Pancreas (tissue), 10 donors: ENCODE results near the gene AP1M1. TPM values are rescaled to one million over a fixed set of nuclear protein-coding genes. Genes with fewer than 3 reads are reported as not detected.

Experiments used
- ATAC-seq, 4 donors: fragments of 200-7000 bp; cut with Tn5 transposase; one replicate each; pipeline versions ENCODE4 v1.8.0 to v1.9.1; 2020; ENCODE audit warnings: mild to moderate bottlenecking in 4 of 4, moderate library complexity in 4 of 4
- DNase-seq, 6 donors: peaks; one replicate each; pipeline ENCODE4 v3.0.0-alpha.2; 2020
- FAIRE-seq: peaks from 2 replicates; lab custom pipeline; 2012; peaks lifted over from hg19 to GRCh38; lab: Jason Lieb, UNC
- H3K27ac ChIP-seq, 4 donors: fragments of 200-600 bp; sonication (generic); 1 replicate in 3 of 4; 2 replicates in 1 of 4; pipeline versions ENCODE4 v1.5.0 to v1.8.0; 2020
- H3K27me3 ChIP-seq, 4 donors: fragments of 200-600 bp; one replicate each; pipeline ENCODE4 v1.8.0; 2021
- H3K36me3 ChIP-seq, 3 donors: fragments of 200-600 bp; sonication (generic) in 1 of 3; one replicate each; pipeline versions ENCODE4 v1.5.0 to v1.8.0; 2020 to 2021
- H3K4me1 ChIP-seq, 3 donors: fragments of 200-600 bp; one replicate each; pipeline ENCODE4 v1.8.0; 2021
- H3K4me3 ChIP-seq, 4 donors: fragments of 200-600 bp; sonication (generic) in 2 of 4; one replicate each; pipeline versions ENCODE4 v1.5.0 to v1.8.0; 2020 to 2021
- H3K9me3 ChIP-seq, 4 donors: fragments of 200-600 bp; one replicate each; pipeline ENCODE4 v1.8.0; 2021
- WGBS, 2 donors: extraction: QIAGEN DNeasy Blood & Tissue Kit; methylation state at CpG; one replicate each; pipeline ENCODE4 v1.1.7; 2013; 5-methylcytosine and 5-hydroxymethylcytosine counted together
- intact Hi-C, 3 donors: fragments of 100-400 bp; cut with DNase I; formaldehyde crosslinking; loops; one replicate each; pipeline versions ENCODE4 v1.11.1 to v1.14.2; 2022
- polyA plus RNA-seq, 2 donors: library from polyadenylated mRNA; stranded (reverse); fragments of 200-250 nt; gene quantifications; one replicate each; pipeline ENCODE4 v1.2.3, GENCODE V29; 2013
- total RNA-seq, 6 donors: library from RNA; stranded (reverse); fragmentation: NEBNext Ultra II Directional in 4 of 6; extraction: Animal tissue kit (Norgen Biotek cat#: 25700) in 4 of 6; gene quantifications; one replicate each; pipeline versions ENCODE4 v1.2.1 to v1.2.4, GENCODE V29; 2021 to 2023
- TF ChIP-seq, protein P1 (sequence below), 4 donors: fragments of 200-600 bp; sonication (generic) in 3 of 4; IDR thresholded peaks; one replicate each; pipeline versions ENCODE4 v1.5.0 to v1.8.0; 2021; ENCODE audit warnings: antibody characterized with exemption in 4 of 4
- donor health status: healthy with polysubstance abuse.
- donor health status: DM: no; HTN: no; CAD: no; lungs with moderate emphysema.
- donor health status: DM: no; HTN: no; CAD: no.
- donor health status: control.
- donor health status: control.
- donor health status: Bipolar disorder and iron deficiency.
- donor health status: DM: yes; HTN: yes; CAD: no.
- donor health status: DM: no; HTN: no; CAD: no.
- donor health status: DM: no; HTN: no; CAD: no.
- donor health status: DM: yes; HTN: yes; CAD: no.

The AP1M1 gene
- total and polyA plus RNA-seq, 8 donors, result 12.4 to 25.7 (median 20.5) TPM

GRCh38 chr19:16155128-16155527 is 42.6 kb upstream of the AP1M1 start:
- TF ChIP-seq, protein P1, sequence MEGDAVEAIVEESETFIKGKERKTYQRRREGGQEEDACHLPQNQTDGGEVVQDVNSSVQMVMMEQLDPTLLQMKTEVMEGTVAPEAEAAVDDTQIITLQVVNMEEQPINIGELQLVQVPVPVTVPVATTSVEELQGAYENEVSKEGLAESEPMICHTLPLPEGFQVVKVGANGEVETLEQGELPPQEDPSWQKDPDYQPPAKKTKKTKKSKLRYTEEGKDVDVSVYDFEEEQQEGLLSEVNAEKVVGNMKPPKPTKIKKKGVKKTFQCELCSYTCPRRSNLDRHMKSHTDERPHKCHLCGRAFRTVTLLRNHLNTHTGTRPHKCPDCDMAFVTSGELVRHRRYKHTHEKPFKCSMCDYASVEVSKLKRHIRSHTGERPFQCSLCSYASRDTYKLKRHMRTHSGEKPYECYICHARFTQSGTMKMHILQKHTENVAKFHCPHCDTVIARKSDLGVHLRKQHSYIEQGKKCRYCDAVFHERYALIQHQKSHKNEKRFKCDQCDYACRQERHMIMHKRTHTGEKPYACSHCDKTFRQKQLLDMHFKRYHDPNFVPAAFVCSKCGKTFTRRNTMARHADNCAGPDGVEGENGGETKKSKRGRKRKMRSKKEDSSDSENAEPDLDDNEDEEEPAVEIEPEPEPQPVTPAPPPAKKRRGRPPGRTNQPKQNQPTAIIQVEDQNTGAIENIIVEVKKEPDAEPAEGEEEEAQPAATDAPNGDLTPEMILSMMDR (IDR thresholded peaks at IDR 0.05), result no peak
- ATAC-seq (no peak), FAIRE-seq (no peak), DNase-seq (no peak)
- WGBS, 2 donors, result 95 to 98% methylated on average over 1 of the region's 1 CpG
- H3K27me3 ChIP-seq, result no peaks in the 10 kb centered on the region
- intact Hi-C loops, result no loop called here
- no peak overlapping the region for H3K4me3 ChIP-seq
- H3K27ac ChIP-seq, result no peak overlapping the region
- peaks cover 0 to 13% (median 0%) of the 10 kb centered on the region in 3 donors for H3K36me3 ChIP-seq
- no peaks in the 10 kb centered on the region for H3K9me3 ChIP-seq
- no peaks in the 10 kb centered on the region for H3K4me1 ChIP-seq

- 80 to 85% methylated on average over 6 of the region's 6 CpGs for WGBS, 2 donors
- ATAC-seq, result no peak
- Histone ChIP-seq H3K27ac (no peak overlapping the region), H3K4me1 (no peaks in the 10 kb centered on the region), H3K36me3 (peaks cover 0 to 12% (median 0%) of the 10 kb centered on the region in 3 donors), H3K9me3 (no peaks in the 10 kb centered on the region), H3K4me3 (no peak overlapping the region), H3K27me3 (no peaks in the 10 kb centered on the region)
- DNase-seq, result no peak
- FAIRE-seq, result no peak
- intact Hi-C loops, result no loop called here
- TF ChIP-seq, protein P1 (IDR thresholded peaks at IDR 0.05), result no peak
Observed at GRCh38 chr19:16156904-16157303, 40.8 kb upstream of the AP1M1 start.

DNA sequence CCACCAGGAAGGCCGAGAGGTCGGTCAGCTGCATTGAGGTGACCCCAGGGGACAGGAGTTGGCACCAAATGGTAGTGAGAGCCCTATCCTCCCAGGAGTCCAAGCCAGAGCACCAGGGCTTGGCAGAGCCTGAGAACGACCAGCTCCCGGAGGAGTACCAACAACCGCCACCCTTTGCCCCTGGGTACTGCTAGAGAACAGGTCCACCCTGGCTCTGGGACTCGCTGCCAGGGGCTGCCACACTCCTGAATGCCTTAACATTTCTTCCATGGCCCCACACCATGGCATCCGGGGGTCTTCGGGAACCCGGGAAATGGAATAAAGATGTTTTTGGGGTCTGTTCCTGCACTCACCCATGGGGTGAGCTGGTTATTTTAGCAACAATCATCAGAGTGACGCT is 40.1 kb upstream of the AP1M1 start:
- 89 to 90% methylated on average over 10 of the region's 10 CpGs for WGBS, 2 donors
- ATAC-seq, result no peak

GRCh38 chr19:16159655-16160054 is 38.1 kb upstream of the AP1M1 start:
- no peaks in the 10 kb centered on the region for H3K9me3 ChIP-seq
- no peaks in the 10 kb centered on the region for H3K4me1 ChIP-seq
- H3K27ac ChIP-seq, result no peak overlapping the region
- H3K4me3 ChIP-seq, result no peak overlapping the region
- no peaks in the 10 kb centered on the region for H3K27me3 ChIP-seq
- TF ChIP-seq, protein P1 (IDR thresholded peaks at IDR 0.05), result no peak
- H3K36me3 ChIP-seq, result no peaks in the 10 kb centered on the region
- intact Hi-C loops, result no loop called here
- ATAC-seq (no peak), FAIRE-seq (no peak), DNase-seq (no peak)
- 85 to 90% methylated on average over 5 of the region's 5 CpGs for WGBS, 2 donors

More for the DNA sequence above, 40.1 kb upstream of the AP1M1 start:
- Histone ChIP-seq H3K9me3 (no peaks in the 10 kb centered on the region), H3K36me3 (peaks cover 0 to 12% (median 0%) of the 10 kb centered on the region in 3 donors), H3K27me3 (no peaks in the 10 kb centered on the region), H3K27ac (no peak overlapping the region), H3K4me1 (no peaks in the 10 kb centered on the region), H3K4me3 (no peak overlapping the region)
- FAIRE-seq, result no peak
- TF ChIP-seq, protein P1 (IDR thresholded peaks at IDR 0.05), result no peak
- intact Hi-C loops, result no loop called here
- DNase-seq, result no peak

GRCh38 chr19:16160445-16160942 is 37.2 kb upstream of the AP1M1 start:
- 61 to 70% methylated on average over 6 of the region's 6 CpGs for WGBS, 2 donors
- no peak overlapping the region for H3K27ac ChIP-seq
- FAIRE-seq, result no peak
- TF ChIP-seq, protein P1 (IDR thresholded peaks at IDR 0.05), result no peak
- DNase-seq, result peak in 1 of 6 donors; percentile 18
- H3K27me3 ChIP-seq, result no peaks in the 10 kb centered on the region
- H3K9me3 ChIP-seq, result no peaks in the 10 kb centered on the region
- no peak for ATAC-seq
- H3K4me3 ChIP-seq, result no peak overlapping the region
- H3K36me3 ChIP-seq, result no peaks in the 10 kb centered on the region
- intact Hi-C loops, result no loop called here
- H3K4me1 ChIP-seq, result no peaks in the 10 kb centered on the region
